T47D (cell line): ENCODE data around the gene KIF2A.
A peak's percentile ranks its signal among the peaks of the same experiment; 100 is the strongest.

ENCODE experiments used
- DNase-seq, 2 experiments: peaks; one replicate each; pipeline versions ENCODE4 v3.0.0 to v3.0.0-alpha.2; 2011 to 2012; ENCODE audit warnings: low read depth in 1 of 2, low spot score in 1 of 2
- JUND ChIP-seq: IDR thresholded peaks from 2 replicates; pipeline ENCODE4 v1.6.1; 2012; ENCODE audit warnings: low read depth
- in situ Hi-C: cut with HindIII; loops from 2 replicates; pipeline ENCODE4 v1.10.0; 2016; ENCODE audit warnings: low sequenced_read_pairs, low pct_unique_long_range_greater_than_20kb

The KIF2A gene

DNA sequence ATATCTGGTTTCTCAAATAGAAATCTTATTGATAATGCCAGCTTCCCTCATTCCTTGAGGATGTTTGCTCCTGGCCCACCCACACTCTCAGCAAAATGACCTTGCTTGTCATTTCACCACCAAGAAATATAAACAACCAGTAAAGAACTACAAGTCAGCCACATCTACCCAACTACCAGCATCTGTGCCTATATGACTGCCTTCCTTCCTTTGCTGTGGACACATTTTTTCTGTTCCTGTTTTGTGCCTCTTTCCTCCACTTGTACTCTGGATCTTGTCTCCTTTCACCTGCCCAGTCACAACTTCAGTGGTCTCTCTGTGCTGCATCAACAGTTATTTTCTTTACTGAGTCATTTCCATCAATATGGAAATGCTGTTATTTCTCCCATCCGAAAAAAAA, 20.3 kb downstream of the KIF2A start:
- in situ Hi-C loops: no loop called here
- no peak for TF ChIP-seq JUND
- no peak for DNase-seq

DNA sequence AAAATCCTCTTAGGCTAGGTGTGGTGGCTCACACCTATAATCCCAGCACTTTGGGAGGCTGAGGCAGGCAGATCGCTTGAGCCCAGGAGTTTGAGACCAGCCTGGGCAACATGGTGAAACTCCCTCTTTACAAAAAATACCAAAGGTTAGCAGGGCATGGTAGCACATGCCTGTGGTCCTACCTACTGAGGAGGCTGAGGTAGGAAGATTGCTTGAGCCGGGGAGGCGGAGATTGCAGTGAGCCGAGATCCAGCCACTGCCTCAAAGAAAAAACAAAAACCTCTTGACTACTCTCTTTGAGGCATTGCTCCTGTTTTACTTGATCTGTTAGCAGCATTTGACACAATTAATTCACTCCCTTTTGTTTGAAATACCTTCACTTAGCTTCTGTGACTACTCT, 20.7 kb downstream of the KIF2A start:
- in situ Hi-C loops: no loop called here
- no peak for TF ChIP-seq JUND
- no peak for DNase-seq

DNA sequence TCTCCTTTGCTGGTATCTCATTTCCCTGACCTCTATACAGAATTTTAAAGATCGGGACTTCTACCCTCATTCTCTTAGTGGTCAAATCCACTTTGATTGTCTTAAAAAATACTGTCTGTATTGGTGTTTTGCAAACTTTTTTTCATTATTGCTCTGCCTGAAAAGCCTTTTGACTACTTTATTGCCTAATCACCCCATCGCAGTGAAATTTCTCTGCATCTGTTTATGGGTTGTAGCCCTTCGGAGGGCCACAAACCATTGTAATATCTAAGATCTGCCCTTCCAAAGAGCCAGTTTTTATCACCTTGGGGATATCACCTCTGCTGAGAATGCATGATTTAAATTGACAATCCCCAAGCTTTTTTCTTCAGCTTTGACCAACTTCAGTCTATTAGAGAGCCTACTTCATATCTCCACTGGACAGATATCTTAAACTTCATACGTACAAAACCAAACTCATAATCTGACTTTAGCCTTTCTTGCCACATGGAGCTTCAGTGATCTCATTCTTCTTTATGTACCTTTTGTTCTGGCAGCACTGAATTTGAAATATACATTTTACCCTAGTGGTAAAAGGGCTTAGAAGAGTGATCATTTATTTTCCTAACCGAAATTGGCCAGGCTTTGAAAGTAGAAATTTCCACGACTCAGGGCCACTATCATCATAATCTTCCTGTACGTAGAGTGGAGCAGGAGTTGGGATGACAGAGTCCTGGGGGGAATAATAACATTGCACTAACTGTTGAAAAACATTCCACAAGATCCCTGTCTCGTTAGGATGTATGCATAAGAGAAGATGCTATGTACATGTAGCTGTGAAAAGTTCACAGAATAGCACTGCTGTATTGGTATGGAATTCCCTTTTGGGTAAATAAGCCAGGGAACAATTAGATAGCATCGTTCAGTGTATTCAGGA, 21.4 kb downstream of the KIF2A start:
- no peak for DNase-seq
- in situ Hi-C loops: no loop called here
- no peak for TF ChIP-seq JUND

- in situ Hi-C loops: no loop called here
- TF ChIP-seq JUND: no peak
These were observed 22.9 kb downstream of the KIF2A start for GRCh38 chr5:62328772-62329491.

GRCh38 chr5:62330302-62330701, 24.3 kb downstream of the KIF2A start:
- no peak for DNase-seq
- no peak for TF ChIP-seq JUND
- in situ Hi-C loops: no loop called here

More at GRCh38 chr5:62328772-62329491, 22.9 kb downstream of the KIF2A start:
- DNase-seq: no peak

GRCh38 chr5:62331921-62332320, 25.9 kb downstream of the KIF2A start:
- no peak for DNase-seq
- no peak for TF ChIP-seq JUND
- in situ Hi-C loops: no loop called here

DNA sequence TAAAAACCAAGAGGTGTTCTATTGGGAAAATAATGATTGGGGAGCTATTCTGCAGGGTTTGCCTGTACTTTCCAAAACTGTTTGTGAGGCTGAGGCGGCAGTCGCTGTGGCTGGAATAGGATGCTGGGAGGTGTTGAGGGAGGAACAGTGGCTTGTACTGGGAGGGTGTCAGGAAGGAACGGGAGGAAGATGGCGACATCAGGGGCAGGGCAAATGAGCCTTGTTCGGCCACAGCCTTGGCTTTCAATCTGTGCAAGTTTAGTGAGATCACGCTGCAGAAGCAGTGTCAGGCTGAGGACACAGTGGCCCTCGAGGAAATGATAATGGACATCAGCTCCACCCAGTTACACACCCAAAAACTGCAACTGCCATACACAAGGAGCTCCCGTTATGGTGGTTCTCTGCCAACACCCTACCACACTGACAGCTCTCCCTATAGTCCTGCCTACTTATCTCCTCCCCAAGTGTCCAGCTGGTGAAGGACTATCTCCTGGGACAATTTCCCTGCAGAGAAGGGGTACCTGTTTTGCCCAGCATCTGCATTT, 27.3 kb downstream of the KIF2A start:
- in situ Hi-C loops: no loop called here
- no peak for DNase-seq
- TF ChIP-seq JUND: no peak

GRCh38 chr5:62334082-62334481, 28.1 kb downstream of the KIF2A start:
- in situ Hi-C loops: no loop called here
- no peak for DNase-seq
- no peak for TF ChIP-seq JUND

DNA sequence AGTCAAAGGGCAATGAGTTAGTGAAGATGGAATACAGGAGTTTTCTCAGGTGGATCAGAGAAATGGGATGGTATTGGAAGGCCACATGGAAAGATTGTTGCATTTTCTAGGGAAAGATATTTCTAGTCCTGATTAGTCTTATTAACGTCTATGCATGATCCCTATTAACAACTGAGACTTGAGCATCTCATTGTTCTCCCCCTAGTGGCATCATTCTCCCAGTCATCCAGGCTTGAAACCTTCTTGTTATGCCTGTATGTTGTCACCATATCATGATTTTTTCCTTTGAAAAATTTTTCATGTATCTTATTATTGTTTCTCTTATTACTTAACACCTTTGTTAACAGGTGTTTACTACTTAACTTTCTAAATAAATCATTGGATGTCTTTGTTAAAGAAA, 34.4 kb downstream of the KIF2A start:
- DNase-seq: peak in 1 of 2 experiments; percentile 53
- in situ Hi-C loops: no loop called here
- TF ChIP-seq JUND: no peak

DNA sequence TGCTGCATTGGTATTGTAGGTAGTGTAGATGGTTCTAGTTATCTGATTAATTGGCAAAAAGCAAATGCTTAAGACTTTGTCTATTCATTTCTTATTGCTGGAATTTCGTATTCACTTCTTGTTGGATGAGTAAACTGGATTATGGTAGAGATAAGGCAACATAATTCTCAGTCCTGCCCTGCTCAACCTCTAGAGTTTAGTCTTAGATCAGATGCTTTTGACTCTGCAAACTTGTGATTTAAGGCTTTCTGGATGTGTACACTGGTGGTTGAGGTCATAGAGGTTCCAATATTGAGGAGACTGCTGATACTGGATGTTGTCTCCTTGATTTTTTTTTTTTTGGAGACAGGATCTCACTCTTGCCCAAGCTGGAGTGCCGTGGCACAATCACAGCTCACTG, 35.0 kb downstream of the KIF2A start:
- in situ Hi-C loops: no loop called here
- TF ChIP-seq JUND: no peak
- no peak for DNase-seq

GRCh38 chr5:62341783-62342475, 35.9 kb downstream of the KIF2A start:
- no peak for TF ChIP-seq JUND
- DNase-seq: no peak
- in situ Hi-C loops: no loop called here

DNA sequence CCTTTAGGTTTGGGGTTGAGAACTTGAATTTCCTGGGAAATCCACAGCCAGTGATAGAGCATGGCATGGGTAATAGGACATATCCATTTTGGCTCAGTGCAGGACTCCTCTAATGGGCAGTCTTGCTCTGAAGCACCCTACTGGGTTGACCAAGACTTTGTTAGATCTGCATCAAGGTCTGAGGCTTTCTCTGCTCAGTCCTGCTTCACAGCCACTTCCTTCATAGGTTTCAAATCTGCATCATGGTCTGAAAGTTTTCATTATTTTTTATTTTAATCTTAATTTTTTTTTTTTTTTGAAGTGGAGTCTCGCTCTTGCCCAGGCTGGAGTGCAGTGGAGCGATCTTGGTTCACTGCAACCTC, 36.5 kb downstream of the KIF2A start:
- DNase-seq: no peak
- in situ Hi-C loops: no loop called here
- TF ChIP-seq JUND: no peak
